Esophagus muscularis mucosa (tissue), 4 donors: ENCODE data around the gene NFAM1. TPM values are rescaled to one million over a fixed set of nuclear protein-coding genes. Genes with fewer than 3 reads are reported as not detected.

ENCODE experiments used
- DNase-seq: peaks from one replicate; pipeline ENCODE4 v3.0.0-alpha.2; 2017; ENCODE audit errors: extremely low spot score
- H3K27ac ChIP-seq, 4 donors: fragments of 200-600 bp; sonication (generic); replicated peaks in 1 of 4; 1 replicate in 3 of 4; 2 replicates in 1 of 4; pipeline ENCODE4 v1.5.1; 2016 to 2019; ENCODE audit warnings: mild to moderate bottlenecking in 1 of 4
- H3K27me3 ChIP-seq, 4 donors: fragments of 200-600 bp; sonication (generic); one replicate each; pipeline versions ENCODE4 v1.5.1 to v1.6.0; 2016 to 2019
- H3K36me3 ChIP-seq, 4 donors: fragments of 200-600 bp; sonication (generic); one replicate each; pipeline ENCODE4 v1.5.1; 2016 to 2019
- H3K4me1 ChIP-seq, 4 donors: fragments of 200-600 bp; sonication (generic); one replicate each; pipeline ENCODE4 v1.5.1; 2016 to 2019
- H3K4me3 ChIP-seq, 4 donors: fragments of 200-600 bp; sonication (generic); 1 replicate in 2 of 4; 2 replicates in 2 of 4; pipeline ENCODE4 v1.5.1; 2016 to 2019; ENCODE audit warnings: mild to moderate bottlenecking in 4 of 4, moderate library complexity in 1 of 4
- H3K9me3 ChIP-seq, 4 donors: fragments of 200-600 bp; sonication (generic); 1 replicate in 3 of 4; 2 replicates in 1 of 4; pipeline ENCODE4 v1.5.1; 2016 to 2019
- EP300 ChIP-seq: sonication (generic); formaldehyde crosslinking; IDR thresholded peaks from one replicate; pipeline ENCODE4 v1.6.1; 2017; ENCODE audit warnings: antibody characterized with exemption
- POLR2A ChIP-seq: fragments of 450-650 bp; IDR thresholded peaks from one replicate; pipeline ENCODE4 v1.6.1; 2017; ENCODE audit warnings: antibody characterized with exemption, moderate library complexity, mild to moderate bottlenecking, low read depth
- POLR2AphosphoS5 ChIP-seq, 2 donors: sonication (generic); formaldehyde crosslinking; IDR thresholded peaks; one replicate each; pipeline ENCODE4 v1.6.1; 2017; ENCODE audit warnings: antibody characterized with exemption in 2 of 2
- WGBS: methylation state at CpG from one replicate; pipeline ENCODE4 v1.1.5; 2018; 5-methylcytosine and 5-hydroxymethylcytosine counted together
- intact Hi-C: fragments of 100-400 bp; cut with DNase I; formaldehyde crosslinking; loops from one replicate; pipeline ENCODE4 v1.15.1; 2023
- total RNA-seq, 4 donors: library from RNA; depleted of rRNA; stranded (reverse); fragments of >200 nt; gene quantifications; one replicate each; pipeline versions ENCODE4 v1.1.0 to v1.2.1, GENCODE V29; 2016
- TF ChIP-seq, protein P1 (sequence below), 3 experiments: fragments of 200-600 bp in 2 of 3; fragments of 450-650 bp in 1 of 3; sonication (generic) in 2 of 3; IDR thresholded peaks; one replicate each; pipeline ENCODE4 v1.5.1; 2017 to 2019; ENCODE audit warnings: antibody characterized with exemption in 3 of 3, mild to moderate bottlenecking in 2 of 3, moderate library complexity in 1 of 3

Gene NFAM1, protein sequence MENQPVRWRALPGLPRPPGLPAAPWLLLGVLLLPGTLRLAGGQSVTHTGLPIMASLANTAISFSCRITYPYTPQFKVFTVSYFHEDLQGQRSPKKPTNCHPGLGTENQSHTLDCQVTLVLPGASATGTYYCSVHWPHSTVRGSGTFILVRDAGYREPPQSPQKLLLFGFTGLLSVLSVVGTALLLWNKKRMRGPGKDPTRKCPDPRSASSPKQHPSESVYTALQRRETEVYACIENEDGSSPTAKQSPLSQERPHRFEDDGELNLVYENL
- total RNA-seq: 1 to 10 TPM; 2.1 to 5.1 (median 2.9) TPM

DNA sequence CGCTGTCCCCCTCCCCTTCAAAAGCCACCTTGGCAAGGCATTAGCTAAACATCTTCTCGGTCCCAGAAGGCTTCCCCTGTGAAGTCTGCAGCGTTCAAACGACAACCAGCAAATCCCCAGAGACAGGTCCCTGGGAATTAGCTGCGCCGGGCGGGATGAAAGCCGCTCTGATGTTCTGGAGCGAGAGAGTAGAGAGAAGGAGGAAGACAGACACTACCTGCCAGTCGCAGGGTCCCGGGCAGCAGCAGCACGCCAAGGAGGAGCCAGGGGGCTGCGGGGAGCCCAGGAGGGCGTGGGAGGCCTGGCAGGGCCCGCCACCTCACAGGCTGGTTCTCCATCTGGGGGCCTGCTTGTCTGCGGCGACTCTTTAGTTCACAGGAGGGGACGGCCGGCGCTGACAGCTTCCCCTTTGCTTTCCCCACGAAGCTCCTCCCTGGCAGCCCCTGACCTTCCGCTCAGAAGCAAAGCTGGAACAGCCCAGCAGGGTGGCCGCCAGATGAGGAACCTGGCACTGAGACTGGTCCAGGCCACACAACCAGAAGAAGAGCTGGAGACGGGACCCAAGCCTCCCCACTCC is at the start of gene NFAM1:
Gene NFAM1, minus strand, starts transcription at position 384 of the 577 bp plus-strand sequence. Its CDS starts 46 bp downstream, at position 338.
- Histone ChIP-seq H3K27ac (peak within 1 kb of the TSS in 3 of 4 donors; percentile 2 to 49 (median 13)), H3K27me3 (peaks cover 0 to 23% (median 0%) of the 10 kb centered on the region in 4 donors), H3K4me1 (peaks cover under 1 to 34% (median 16%) of the 10 kb centered on the region in 4 donors), H3K9me3 (no peaks in the 10 kb centered on the region), H3K4me3 (peak within 1 kb of the TSS; percentile 25 to 47 (median 34)), H3K36me3 (no peaks in the 10 kb centered on the region)
- no peak for DNase-seq
- 56% methylated on average over 11 of the region's 24 CpGs for WGBS
- intact Hi-C loops: no loop called here
- peak; percentile 14 for TF ChIP-seq POLR2AphosphoS5 (IDR thresholded peaks at IDR 0.05)
- TF ChIP-seq POLR2A: no peak

DNA sequence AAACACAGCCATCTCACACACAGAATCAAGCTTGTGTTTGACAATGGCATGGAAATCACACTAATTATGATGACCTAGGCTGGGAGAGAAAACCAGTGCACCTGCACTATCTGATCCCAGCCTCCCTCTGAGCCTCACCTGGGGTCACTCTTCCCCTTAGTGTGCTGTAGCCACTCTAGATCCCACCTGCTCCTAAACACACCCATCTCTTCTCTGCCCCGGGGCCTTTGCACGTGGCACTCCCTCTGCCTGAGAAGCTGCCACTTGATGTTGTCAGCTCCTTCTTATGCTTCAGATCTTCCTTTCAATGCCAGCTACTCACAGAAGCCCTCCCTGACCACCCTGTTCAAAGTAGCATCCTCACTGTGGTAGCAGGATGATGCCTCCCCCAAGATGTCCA is 42.9 kb upstream of the NFAM1 start:
- 97% methylated on average over 2 of the region's 2 CpGs for WGBS
- Histone ChIP-seq H3K4me1 (no peaks in the 10 kb centered on the region), H3K36me3 (no peaks in the 10 kb centered on the region), H3K27ac (no peak overlapping the region), H3K27me3 (no peaks in the 10 kb centered on the region), H3K4me3 (no peak overlapping the region), H3K9me3 (no peaks in the 10 kb centered on the region)
- DNase-seq: no peak
- intact Hi-C loops: no loop called here
- TF ChIP-seq POLR2AphosphoS5 (IDR thresholded peaks at IDR 0.05) (no peak), EP300 (no peak), POLR2A (no peak)
- TF ChIP-seq, protein P1, sequence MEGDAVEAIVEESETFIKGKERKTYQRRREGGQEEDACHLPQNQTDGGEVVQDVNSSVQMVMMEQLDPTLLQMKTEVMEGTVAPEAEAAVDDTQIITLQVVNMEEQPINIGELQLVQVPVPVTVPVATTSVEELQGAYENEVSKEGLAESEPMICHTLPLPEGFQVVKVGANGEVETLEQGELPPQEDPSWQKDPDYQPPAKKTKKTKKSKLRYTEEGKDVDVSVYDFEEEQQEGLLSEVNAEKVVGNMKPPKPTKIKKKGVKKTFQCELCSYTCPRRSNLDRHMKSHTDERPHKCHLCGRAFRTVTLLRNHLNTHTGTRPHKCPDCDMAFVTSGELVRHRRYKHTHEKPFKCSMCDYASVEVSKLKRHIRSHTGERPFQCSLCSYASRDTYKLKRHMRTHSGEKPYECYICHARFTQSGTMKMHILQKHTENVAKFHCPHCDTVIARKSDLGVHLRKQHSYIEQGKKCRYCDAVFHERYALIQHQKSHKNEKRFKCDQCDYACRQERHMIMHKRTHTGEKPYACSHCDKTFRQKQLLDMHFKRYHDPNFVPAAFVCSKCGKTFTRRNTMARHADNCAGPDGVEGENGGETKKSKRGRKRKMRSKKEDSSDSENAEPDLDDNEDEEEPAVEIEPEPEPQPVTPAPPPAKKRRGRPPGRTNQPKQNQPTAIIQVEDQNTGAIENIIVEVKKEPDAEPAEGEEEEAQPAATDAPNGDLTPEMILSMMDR (IDR thresholded peaks at IDR 0.05): no peak

DNA sequence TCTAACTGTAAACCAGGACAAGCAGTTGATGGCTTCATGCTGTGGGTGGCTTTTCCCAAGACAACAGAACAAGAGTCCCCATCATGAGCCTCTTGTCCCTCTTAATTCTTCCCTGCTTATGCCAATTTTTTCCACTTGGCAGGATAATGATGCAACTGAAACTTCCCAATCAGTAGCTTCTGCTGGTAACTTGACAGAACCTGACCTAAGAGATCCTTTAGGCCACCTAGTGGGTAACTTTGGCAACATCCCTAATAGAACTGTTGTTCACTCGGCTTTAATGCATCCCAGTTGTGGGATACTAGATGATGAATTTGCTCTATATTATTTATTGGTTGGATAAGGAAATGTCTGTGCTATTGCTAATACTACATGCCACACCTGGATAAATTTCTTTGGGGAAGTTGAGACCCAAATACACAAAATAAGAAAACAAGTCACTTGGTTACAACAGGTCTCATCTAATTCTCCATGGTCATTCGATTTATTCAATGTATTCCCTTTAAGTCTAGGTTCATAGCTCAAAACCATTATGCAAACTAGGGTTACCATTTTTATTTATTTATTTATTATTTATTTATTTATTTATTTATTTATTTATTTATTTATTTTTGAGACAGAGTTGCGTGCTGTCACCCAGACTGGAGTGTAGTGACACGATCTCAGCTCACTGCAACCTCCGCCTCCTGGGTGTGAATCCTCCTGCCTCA is 41.4 kb upstream of the NFAM1 start:
- intact Hi-C loops: no loop called here
- Histone ChIP-seq H3K27me3 (no peaks in the 10 kb centered on the region), H3K4me1 (no peaks in the 10 kb centered on the region), H3K27ac (no peak overlapping the region), H3K4me3 (no peak overlapping the region), H3K9me3 (no peaks in the 10 kb centered on the region), H3K36me3 (no peaks in the 10 kb centered on the region)
- TF ChIP-seq, protein P1 (IDR thresholded peaks at IDR 0.05): peak; percentile 36 to 61 (median 47)
- no peak for TF ChIP-seq POLR2AphosphoS5 (IDR thresholded peaks at IDR 0.05)
- TF ChIP-seq EP300: no peak
- no peak for TF ChIP-seq POLR2A
- no peak for DNase-seq
- 74% methylated on average over 5 of the region's 5 CpGs for WGBS

DNA sequence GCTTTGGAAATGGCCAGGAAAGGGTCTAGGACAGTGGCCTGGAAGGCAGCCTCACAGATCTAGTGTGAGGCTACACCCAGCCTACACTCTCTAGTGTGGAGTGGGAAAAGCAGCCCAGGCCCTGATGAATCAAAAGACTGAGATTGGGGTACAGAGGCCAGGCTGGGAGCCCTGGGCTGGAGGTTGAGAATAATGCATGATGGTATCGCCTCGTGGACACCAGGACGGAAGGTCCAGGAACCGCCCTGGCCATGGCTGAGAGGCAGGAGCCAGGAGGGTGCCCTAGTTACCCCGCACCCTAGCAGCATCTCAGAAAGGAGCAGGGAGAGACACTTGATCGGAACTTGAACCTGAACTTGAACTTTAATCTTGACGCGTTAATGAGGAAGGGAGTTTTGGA is 40.5 kb upstream of the NFAM1 start:
- Histone ChIP-seq H3K4me3 (no peak overlapping the region), H3K27me3 (no peaks in the 10 kb centered on the region), H3K4me1 (no peaks in the 10 kb centered on the region), H3K27ac (no peak overlapping the region), H3K36me3 (no peaks in the 10 kb centered on the region), H3K9me3 (no peaks in the 10 kb centered on the region)
- no peak for TF ChIP-seq EP300
- no peak for TF ChIP-seq POLR2A
- TF ChIP-seq, protein P1 (IDR thresholded peaks at IDR 0.05): no peak
- no peak for TF ChIP-seq POLR2AphosphoS5 (IDR thresholded peaks at IDR 0.05)
- intact Hi-C loops: no loop called here
- no peak for DNase-seq
- 95% methylated on average over 8 of the region's 8 CpGs for WGBS

DNA sequence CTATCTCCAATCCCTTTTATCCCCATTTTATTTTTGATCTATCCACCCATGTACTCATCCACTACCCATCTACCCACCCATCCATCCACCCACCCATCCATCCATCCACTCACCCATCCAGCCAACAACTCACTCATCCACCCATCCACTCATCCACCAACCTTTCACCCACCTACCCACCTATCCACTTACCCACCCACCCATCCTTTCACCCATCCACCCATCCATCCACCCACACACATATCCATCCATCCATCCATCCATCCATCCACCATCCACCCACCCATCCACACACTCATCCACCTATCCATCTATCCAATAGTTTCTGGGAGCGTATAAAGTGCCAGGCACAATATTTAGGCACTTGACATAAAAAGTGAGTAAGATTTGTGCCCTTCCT is 39.2 kb upstream of the NFAM1 start:
- Histone ChIP-seq H3K36me3 (no peaks in the 10 kb centered on the region), H3K9me3 (no peaks in the 10 kb centered on the region), H3K27ac (no peak overlapping the region), H3K4me3 (no peak overlapping the region), H3K27me3 (no peaks in the 10 kb centered on the region), H3K4me1 (no peaks in the 10 kb centered on the region)
- TF ChIP-seq EP300 (no peak), POLR2AphosphoS5 (IDR thresholded peaks at IDR 0.05) (no peak), POLR2A (no peak)
- TF ChIP-seq, protein P1 (IDR thresholded peaks at IDR 0.05): no peak
- 93% methylated on average over 1 of the region's 1 CpG for WGBS
- no peak for DNase-seq
- intact Hi-C loops: no loop called here
